Activated T-cell treated with anti-CD3 and anti-CD28 coated beads, Interleukin-2, amount 50 U/mL, for 72 hours (primary cell): Measurements from ENCODE around the gene NOL4L. TPM values are rescaled to one million over a fixed set of nuclear protein-coding genes. Genes with fewer than 3 reads are reported as not detected.

Experiments
- ATAC-seq, 2 donors: fragments of 150-1000 bp; cut with Tn5 transposase; replicated peaks in 1 of 2; 2 replicates each; pipeline ENCODE4 v1.10.0; 2021; ENCODE audit warnings: moderate library complexity in 2 of 2, mild to moderate bottlenecking in 1 of 2
- DNase-seq, 2 donors: peaks; one replicate each; pipeline ENCODE4 v3.0.0; 2021 to 2022; ENCODE audit warnings: mixed read lengths in 1 of 2
- H3K27ac Mint-ChIP-seq: one replicate; pipeline ENCODE4 v1.8.0; 2022; ENCODE audit warnings: mild to moderate bottlenecking, moderate library complexity, mixed read lengths
- H3K27me3 Mint-ChIP-seq: one replicate; pipeline ENCODE4 v1.8.0; 2022; ENCODE audit warnings: low read depth, mixed read lengths
- H3K36me3 Mint-ChIP-seq, 2 donors: one replicate each; pipeline ENCODE4 v1.8.0; 2022; ENCODE audit warnings: mixed read lengths in 2 of 2, mild to moderate bottlenecking in 1 of 2; ENCODE audit not compliant: insufficient read depth in 2 of 2
- H3K4me1 Mint-ChIP-seq: one replicate; pipeline ENCODE4 v1.8.0; 2022; ENCODE audit warnings: low read depth, mixed read lengths
- H3K4me3 Mint-ChIP-seq, 2 donors: one replicate each; pipeline ENCODE4 v1.8.0; 2022; ENCODE audit warnings: mild to moderate bottlenecking in 2 of 2, mixed read lengths in 2 of 2, moderate library complexity in 2 of 2
- H3K9me3 Mint-ChIP-seq, 2 donors: one replicate each; pipeline ENCODE4 v1.8.0; 2022; ENCODE audit warnings: mixed read lengths in 2 of 2
- total RNA-seq, 2 donors: library from RNA; stranded (reverse); gene quantifications; one replicate each; pipeline ENCODE4 v1.2.3, GENCODE V29; 2022

Gene NOL4L, protein sequence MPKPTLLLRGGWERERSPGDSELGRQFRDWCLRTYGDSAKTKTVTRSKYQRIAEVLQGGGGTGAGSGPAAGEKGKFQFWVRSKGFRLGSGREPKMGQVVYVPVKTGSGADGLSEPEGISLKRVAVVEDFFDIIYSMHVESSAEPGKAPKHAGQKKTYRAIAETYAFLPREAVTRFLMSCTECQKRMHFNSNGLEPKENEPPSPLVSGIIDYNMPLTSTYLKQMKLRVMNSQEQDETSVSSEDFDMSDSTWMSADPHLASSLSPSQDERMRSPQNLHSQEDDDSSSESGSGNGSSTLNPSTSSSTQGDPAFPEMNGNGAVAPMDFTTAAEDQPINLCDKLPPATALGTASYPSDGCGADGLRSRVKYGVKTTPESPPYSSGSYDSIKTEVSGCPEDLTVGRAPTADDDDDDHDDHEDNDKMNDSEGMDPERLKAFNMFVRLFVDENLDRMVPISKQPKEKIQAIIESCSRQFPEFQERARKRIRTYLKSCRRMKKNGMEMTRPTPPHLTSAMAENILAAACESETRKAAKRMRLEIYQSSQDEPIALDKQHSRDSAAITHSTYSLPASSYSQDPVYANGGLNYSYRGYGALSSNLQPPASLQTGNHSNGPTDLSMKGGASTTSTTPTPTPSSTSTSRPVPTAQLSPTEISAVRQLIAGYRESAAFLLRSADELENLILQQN
- 10 to 100 TPM; 28.2 to 30.0 TPM for total RNA-seq

DNA sequence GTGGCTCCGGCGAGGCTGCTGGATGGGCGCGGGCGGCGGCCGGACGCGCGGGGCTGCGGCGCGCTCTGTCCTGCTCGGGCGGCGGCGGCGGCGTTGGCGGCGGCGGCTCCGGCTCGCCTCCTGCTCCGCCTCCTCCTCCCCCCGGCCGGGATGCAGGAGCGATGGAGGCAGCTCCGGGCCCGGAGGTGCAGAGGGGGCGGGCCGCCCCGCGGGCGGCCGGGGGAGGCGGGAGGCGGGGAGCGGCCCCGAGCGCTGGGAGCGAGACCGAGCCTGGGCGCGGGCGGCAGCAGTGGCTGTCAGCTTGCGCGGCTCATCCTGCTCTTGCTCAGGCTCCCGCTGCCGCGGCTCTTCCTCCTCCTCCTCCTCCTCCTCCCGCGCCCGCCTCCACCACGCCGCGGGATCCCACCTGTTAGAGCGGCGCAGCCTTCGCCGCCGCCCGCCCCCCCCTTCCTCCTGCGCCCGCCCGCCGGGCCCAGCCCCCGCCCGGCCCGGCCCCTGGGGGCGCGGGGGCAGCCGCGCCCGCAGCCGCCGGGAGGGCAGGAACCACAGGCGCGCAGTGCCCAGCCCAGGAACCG lies at the start of gene NOL4L:
NOL4L (minus strand) TSS at position 323 of the 575 bp plus-strand sequence. CDS start 443 bp downstream, outside the sequence.
- peak within 1 kb of the TSS; percentile 81 for H3K27ac Mint-ChIP-seq
- peak within 1 kb of the TSS; percentile 80 to 97 for H3K4me3 Mint-ChIP-seq
- DNase-seq, result peak; percentile 48 to 51
- H3K27me3 Mint-ChIP-seq, result peaks cover 15% of the 10 kb centered on the region
- H3K4me1 Mint-ChIP-seq, result peaks cover 49% of the 10 kb centered on the region
- H3K9me3 Mint-ChIP-seq, result no peaks in the 10 kb centered on the region
- peak; percentile 40 to 41 for ATAC-seq
- peaks cover 2 to 3% of the 10 kb centered on the region in 2 donors for H3K36me3 Mint-ChIP-seq

DNA sequence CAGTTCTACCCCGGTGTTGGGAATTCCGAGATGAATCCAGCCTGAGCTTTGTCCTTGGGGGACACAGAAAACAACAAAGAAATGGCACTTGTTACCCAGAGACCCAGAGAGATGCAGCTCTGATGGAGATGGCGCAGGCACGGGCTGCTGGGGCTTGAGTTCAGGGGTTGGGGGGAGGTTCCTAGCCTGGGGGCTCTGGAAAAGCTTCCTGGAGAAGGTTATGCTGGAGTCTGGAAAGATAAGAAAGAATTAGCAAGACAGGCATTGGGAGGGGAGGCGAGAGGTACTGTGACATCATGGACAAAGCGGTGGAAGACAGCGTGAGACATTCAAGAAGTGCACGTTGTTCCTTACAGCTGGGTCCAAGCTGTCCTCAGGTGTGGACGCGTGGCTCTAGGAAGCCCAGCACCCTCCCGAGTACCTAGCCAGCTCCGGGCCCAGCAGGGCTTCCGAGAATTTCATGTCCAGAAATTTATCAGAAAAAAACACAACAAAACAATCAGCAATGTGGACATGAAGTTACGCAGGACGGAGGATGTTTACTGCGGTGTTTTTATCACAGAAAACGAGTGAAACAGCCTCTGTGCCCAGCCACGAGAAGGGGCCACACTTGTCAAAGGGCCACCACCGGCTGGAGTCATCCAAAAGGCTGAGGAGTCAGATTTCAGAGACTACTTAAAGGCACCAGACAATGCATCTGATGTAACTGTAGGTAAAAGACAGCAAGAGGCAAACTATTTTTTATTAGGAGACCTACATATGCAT lies 49.1 kb upstream of the NOL4L start:
- ATAC-seq, result no peak
- Mint-ChIP-seq H3K9me3 (no peaks in the 10 kb centered on the region), H3K27ac (no peak overlapping the region)

DNA sequence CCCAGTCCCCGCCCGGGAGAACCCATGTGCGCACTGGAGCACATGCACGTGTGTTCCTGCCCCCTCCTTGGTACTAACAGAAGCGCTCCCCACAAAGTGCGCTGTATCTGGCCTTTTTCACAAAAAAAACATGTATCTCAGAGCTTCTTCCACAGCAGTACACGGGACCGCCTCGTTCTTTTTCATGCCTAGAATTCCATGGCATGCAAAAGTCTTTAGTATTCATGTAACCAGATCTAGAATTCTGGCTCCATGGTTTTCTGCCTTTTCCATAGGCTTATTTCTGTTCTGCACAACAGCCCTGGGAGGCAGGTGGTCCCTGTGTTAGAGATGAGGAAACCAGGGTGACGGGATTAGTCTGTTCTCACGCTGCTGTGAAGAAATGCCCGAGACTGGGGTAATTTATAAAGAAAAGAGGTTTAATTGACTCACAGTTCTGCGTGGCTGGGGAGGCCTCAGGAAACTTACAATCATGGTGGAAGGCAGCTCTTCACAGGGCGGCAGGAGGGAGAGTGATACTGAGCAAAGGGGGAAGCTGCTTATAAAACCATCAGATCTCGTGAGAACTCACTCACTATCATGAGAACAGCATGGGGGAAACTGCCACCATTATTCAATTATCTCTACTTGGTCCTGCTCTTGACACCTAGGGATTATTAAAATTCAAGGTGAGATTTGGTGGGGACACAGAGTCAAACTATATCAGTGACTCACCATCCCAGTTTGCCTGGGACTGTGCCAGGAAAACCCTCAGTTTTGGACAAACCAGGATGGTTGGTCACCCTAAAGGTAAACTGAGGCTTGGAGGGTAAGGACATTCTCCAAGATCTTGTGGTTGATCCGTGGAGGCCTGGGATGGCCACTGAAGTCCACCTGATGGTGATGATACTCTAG lies 47.6 kb upstream of the NOL4L start:
- Mint-ChIP-seq H3K27me3 (no peaks in the 10 kb centered on the region), H3K4me1 (peaks cover 7% of the 10 kb centered on the region), H3K9me3 (no peaks in the 10 kb centered on the region), H3K27ac (no peak overlapping the region), H3K36me3 (no peaks in the 10 kb centered on the region), H3K4me3 (no peak overlapping the region)
- ATAC-seq (no peak), DNase-seq (no peak)

More for the DNA sequence above, 49.1 kb upstream of the NOL4L start:
- Mint-ChIP-seq H3K4me1 (no peaks in the 10 kb centered on the region), H3K4me3 (no peak overlapping the region), H3K27me3 (no peaks in the 10 kb centered on the region), H3K36me3 (no peaks in the 10 kb centered on the region)
- no peak for DNase-seq

DNA sequence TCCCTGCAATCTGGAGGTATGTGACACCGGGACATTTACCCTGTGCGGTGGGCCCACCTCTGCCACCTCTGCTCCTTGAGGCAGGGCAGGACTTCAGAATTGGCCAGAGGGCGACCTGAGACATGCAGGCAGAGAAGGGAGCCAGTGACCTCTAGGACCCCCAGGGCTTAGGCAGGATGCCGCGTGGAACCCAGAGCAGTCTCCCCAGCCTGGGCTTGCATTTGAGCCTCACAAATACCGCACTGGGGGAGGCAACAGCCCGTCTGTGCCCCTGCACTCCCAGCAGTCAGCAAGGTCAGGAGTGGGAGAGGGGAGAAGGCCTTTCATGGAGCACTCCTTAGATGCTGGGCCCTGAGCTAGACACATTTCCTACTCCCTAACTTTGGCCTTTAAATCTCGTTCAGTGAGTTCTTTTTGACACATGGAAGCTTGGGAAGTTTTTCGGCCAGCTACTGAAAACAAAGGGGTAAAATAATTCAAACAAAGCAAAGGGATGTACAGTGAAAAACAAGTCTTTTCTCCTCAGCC lies 46.9 kb upstream of the NOL4L start:
- no peak for ATAC-seq
- Mint-ChIP-seq H3K36me3 (no peaks in the 10 kb centered on the region), H3K4me1 (peaks cover 12% of the 10 kb centered on the region), H3K27ac (no peak overlapping the region), H3K27me3 (no peaks in the 10 kb centered on the region), H3K4me3 (no peak overlapping the region), H3K9me3 (no peaks in the 10 kb centered on the region)
- DNase-seq, result no peak

DNA sequence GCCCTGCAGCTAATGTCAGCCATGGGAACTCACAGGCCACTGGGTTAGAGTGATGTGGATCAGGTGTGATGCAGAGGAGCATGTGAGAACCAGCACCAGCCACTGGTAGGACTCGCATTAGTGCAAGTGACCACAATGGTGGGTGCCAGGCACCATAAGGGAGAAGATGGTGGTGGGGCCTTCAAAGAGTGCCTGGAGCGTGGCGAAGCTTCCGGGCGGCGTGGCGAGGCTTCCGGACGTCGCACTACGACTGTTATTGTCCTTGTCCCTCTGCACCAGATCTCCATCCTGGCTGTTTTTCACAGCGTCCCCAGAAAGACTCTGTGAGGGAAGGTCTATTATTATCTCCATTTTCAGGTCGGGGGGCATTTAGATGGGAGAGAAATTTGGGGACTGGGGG lies 44.7 kb upstream of the NOL4L start:
- Mint-ChIP-seq H3K36me3 (no peaks in the 10 kb centered on the region), H3K27ac (no peak overlapping the region), H3K4me3 (no peak overlapping the region), H3K9me3 (no peaks in the 10 kb centered on the region), H3K4me1 (peaks cover 12% of the 10 kb centered on the region), H3K27me3 (no peaks in the 10 kb centered on the region)
- no peak for DNase-seq
- no peak for ATAC-seq

DNA sequence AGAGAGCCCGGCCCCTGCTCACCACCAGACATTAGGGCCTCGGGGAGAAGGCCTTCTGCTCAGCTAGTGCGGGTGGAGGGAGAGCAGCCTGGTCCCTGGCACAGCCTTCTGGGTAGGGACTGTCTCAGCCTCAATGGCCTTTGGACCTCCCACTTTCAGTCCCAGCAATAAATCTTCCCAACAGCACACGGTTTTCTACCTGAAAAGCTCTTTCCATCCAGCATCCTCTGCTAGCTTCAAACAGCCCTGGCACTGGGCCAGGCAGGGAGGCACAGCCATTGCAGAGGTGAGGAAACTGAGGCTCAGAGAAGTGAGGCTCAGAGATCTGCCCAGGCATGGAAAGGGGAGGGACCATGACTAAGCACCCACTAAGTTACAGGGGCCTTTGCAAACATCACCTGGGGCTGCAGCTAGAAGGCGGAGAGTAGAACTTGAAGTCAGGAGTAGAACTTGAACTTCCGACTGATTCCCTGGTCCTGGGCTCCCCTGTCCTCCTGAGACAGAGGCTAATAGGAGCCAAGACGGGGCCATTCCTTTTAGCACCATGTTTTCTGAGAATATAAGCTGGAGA lies 43.9 kb upstream of the NOL4L start:
- Mint-ChIP-seq H3K27me3 (no peaks in the 10 kb centered on the region), H3K4me1 (peaks cover 15% of the 10 kb centered on the region), H3K27ac (no peak overlapping the region), H3K4me3 (no peak overlapping the region), H3K9me3 (no peaks in the 10 kb centered on the region), H3K36me3 (no peaks in the 10 kb centered on the region)
- DNase-seq (no peak), ATAC-seq (no peak)

DNA sequence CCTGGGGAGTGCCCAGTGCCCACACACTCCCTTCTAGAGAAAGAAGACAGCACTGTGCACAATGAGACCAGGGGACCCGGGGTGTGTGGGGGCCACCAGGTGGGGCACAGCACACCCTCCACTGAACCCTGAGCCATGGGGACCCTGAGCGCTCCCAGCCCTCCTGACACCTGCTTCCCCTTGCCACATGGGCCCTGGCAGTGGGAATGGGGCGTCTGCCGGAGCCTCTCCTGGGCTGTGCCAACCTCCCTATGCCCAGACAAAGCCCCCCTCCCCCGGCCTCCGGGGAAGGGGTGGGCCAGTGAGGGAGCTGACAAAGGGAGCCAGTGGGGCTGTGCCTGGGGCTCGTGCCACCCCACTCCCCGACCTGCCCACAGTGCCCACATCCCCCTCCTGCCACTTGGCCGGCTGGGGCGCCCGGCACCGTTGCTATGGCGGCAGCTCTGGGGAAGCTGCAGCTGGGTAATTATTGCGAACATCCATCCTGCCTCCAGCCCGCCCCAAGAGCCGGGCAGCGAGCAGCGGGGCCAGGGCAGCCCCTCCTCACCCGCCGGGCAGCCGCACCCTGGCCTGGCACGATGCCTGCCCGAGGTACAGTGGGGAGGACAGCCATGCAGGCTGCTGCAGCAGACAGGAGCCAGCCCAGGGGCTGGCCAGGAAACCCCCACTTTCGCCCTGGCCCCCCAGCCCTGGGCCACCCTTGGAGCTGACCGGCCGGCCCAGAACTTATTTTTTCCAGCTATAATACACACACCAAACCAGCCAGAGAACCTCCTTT lies 41.9 kb upstream of the NOL4L start:
- H3K4me3 Mint-ChIP-seq, result peak overlapping the region; percentile 17 to 66
- H3K27me3 Mint-ChIP-seq, result no peaks in the 10 kb centered on the region
- DNase-seq (peak; percentile 10 to 13), ATAC-seq (peak; percentile 18 to 27)
- no peak overlapping the region for H3K27ac Mint-ChIP-seq
- H3K36me3 Mint-ChIP-seq, result no peaks in the 10 kb centered on the region
- no peaks in the 10 kb centered on the region for H3K9me3 Mint-ChIP-seq
- H3K4me1 Mint-ChIP-seq, result peaks cover 15% of the 10 kb centered on the region

DNA sequence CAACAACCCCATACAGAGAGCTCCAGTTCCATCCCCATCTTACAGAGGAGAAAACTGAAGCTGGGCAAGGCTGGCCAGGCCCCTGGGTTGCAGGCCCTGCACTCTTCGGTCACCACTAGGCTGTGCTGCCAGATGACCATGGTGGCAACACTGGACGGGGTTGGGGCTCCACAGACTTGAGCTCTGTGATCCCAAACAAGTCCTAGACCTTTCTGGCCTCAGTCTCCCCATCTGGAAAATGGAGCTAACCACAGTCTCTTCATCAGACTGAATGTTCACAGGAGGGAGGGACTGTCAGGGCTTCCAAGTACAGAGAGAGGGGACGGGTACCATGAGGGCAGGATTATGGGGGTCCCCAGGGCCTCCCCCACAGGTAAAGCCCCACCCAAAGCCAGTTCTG lies 41.3 kb upstream of the NOL4L start:
- no peaks in the 10 kb centered on the region for H3K36me3 Mint-ChIP-seq
- no peaks in the 10 kb centered on the region for H3K27me3 Mint-ChIP-seq
- ATAC-seq (no peak), DNase-seq (no peak)
- no peak overlapping the region for H3K4me3 Mint-ChIP-seq
- H3K27ac Mint-ChIP-seq, result no peak overlapping the region
- H3K4me1 Mint-ChIP-seq, result peaks cover 15% of the 10 kb centered on the region
- no peaks in the 10 kb centered on the region for H3K9me3 Mint-ChIP-seq

DNA sequence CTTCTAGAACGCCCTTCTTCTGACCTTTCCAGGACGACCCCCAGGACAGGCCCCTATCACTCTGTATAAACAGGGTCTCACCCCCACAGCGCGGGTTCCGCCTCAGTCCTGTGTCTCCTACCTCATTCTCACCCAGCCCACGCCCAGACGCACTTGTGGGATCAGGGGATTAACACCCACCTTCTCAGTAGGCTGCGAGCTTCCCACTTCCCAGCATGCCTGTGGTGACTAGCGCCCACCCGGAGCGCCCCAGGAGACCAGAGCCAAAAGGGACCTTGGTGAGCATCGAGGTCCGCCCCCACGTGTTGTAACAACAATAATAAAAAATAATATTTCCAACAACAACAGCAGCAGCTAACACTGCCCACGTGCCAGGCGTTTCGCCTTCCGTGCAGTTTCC lies 40.9 kb upstream of the NOL4L start:
- H3K4me3 Mint-ChIP-seq, result no peak overlapping the region
- H3K27me3 Mint-ChIP-seq, result no peaks in the 10 kb centered on the region
- no peaks in the 10 kb centered on the region for H3K9me3 Mint-ChIP-seq
- H3K27ac Mint-ChIP-seq, result no peak overlapping the region
- ATAC-seq (no peak), DNase-seq (no peak)
- H3K36me3 Mint-ChIP-seq, result no peaks in the 10 kb centered on the region
- peaks cover 15% of the 10 kb centered on the region for H3K4me1 Mint-ChIP-seq

DNA sequence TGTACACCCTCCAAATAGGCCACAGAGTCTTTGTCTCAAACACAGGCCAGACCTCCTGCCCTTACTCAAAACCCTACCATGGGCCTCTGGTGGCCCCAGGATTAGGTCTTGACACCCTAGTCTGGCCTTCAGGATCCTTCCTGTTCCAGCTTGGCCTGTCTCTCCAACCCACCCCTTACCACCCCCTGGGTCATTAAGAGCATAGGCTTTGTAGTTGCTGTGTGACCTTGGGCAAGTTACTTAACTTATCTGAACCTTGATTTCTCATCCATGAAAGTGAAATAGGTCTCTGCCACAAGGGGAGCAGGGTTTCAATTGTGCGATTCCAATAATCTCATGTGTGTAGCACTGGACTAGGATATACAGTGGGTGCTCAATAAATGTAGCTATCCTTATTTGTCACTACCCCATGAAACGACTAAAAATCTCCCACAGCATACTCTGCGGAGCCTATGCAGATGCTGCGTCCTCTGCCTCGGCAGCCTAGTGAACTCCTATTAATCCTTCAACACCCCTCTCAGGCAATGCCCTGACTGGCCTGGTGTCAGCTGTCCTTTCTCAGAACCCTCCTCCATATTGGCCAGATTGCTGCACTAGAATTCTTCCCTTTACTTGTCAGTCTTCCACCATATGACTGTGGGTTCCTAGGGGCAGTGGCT lies 39.7 kb upstream of the NOL4L start:
- no peaks in the 10 kb centered on the region for H3K9me3 Mint-ChIP-seq

DNA sequence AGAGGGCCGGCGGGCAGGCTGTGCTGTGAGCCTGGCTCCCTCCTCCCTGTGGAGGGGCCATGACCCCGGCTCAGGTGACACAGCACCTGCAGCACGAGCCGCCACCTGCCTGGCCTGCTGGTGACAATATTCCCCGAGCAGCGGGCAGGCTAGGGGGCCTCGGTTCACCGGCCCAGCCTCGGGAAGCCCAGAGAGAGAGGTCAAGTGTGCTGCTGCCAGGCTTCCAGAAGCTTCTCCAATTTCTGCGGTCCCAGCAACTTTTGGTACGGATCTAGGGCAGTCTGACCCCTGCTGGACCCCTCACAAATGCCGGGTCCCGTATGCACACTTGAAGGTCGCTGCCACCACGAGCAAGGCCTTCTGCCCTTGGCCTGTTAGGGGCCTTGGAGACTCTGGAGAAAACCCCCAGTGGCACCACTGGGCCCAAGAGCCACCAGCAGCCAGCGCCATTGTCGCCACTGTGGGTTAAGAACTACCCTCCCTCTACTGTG lies 38.6 kb upstream of the NOL4L start:
- Mint-ChIP-seq H3K27ac (no peak overlapping the region), H3K27me3 (no peaks in the 10 kb centered on the region), H3K4me3 (no peak overlapping the region), H3K4me1 (peaks cover 15% of the 10 kb centered on the region), H3K9me3 (no peaks in the 10 kb centered on the region), H3K36me3 (no peaks in the 10 kb centered on the region)
- ATAC-seq (no peak), DNase-seq (no peak)

More for the DNA sequence above, 39.7 kb upstream of the NOL4L start:
- Mint-ChIP-seq H3K36me3 (no peaks in the 10 kb centered on the region), H3K27me3 (no peaks in the 10 kb centered on the region), H3K27ac (no peak overlapping the region), H3K4me1 (peaks cover 15% of the 10 kb centered on the region), H3K4me3 (no peak overlapping the region)
- no peak for DNase-seq
- no peak for ATAC-seq
